HG03139 (cell line): ENCODE results near the gene MLXIP.

ENCODE experiments used
- ATAC-seq: cut with Tn5 transposase; IDR thresholded peaks from one replicate; pipeline ENCODE4 v1.9.1; 2021; ENCODE audit not compliant: unreplicated experiment

Gene MLXIP

GRCh38 chr12:122141911-122142725 lies 63.6 kb downstream of the MLXIP start:
- ATAC-seq, result no peak

GRCh38 chr12:122142857-122143256 lies 64.3 kb downstream of the MLXIP start:
- ATAC-seq, result no peak

DNA sequence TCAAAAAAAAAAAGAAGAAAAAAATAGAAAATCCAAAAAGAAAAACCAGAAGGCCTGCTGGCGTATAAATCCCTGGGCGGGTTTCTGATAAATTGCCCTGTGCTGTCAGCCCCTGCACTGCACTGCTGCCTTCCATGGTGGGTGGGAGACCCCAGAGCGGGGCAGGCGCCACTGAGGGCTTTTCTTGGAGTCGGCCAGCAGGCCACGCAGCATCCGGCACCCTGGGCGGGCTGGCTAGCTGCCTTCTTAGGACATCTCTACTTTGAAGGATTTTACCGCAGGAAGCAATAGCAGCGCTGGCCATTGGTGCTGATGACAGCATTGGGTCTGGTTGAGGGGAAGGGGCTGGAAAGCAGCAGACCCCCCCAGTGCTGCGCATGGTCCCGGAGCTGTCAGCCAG lies 66.3 kb downstream of the MLXIP start:
- ATAC-seq, result no peak

GRCh38 chr12:122145505-122146330 lies 67.2 kb downstream of the MLXIP start:
- ATAC-seq, result no peak

DNA sequence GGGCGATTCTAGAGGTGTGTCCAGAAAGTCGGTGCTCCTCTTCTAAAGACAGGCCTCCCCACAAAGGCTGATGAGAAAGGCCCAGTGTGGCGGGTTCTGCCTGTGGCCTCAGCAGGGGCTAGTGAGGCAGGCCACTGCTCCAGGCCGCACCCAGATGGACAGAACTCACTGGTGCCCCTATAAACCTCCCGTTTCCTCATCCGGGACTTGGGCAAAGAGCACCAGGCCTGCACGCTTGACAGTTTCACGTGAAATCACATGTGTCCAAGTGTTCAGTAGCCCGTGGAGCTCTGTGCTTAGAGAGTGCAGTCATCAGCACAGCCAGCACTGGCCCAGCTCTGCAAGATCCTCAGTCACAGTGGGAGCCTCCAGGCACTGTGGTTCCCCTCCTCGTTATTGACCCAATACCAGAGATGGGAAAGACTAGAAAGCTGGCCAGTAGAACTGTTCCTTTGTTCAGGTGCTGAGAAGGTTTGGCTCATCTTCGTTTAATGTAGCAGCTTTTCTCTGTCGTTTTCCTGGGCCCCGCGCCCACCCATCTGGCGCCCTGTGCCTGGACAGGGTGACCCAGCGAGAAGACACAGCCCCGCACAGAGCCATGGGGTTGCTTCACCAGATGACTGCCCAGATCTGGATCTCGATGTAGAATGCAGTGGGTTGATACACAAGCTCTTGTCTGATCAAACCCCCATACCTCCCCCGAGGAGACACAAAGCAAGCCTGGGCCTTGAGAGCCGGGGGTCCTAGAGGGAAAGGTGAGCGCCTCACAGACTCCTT lies 69.1 kb downstream of the MLXIP start:
- ATAC-seq, result no peak

DNA sequence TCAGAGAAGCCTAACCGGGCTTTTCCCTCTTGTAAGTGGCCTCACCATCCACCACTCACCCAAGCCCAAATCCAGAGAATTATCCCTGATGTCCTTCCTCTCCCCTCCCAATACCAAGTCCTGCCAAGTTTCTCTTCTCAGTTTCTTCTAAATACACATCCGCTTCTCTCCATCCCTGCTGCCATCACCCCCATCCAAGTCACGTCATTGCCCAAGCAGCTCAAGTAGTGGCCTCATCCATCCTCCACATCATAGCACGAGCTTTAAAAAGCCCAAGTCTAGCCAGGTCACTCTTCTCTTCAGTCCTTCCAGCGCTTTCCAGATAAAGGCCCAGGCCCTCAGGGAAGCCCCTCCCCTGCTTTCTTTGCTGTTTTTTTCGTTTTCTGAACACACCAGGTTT lies 70.1 kb downstream of the MLXIP start:
- ATAC-seq, result no peak

DNA sequence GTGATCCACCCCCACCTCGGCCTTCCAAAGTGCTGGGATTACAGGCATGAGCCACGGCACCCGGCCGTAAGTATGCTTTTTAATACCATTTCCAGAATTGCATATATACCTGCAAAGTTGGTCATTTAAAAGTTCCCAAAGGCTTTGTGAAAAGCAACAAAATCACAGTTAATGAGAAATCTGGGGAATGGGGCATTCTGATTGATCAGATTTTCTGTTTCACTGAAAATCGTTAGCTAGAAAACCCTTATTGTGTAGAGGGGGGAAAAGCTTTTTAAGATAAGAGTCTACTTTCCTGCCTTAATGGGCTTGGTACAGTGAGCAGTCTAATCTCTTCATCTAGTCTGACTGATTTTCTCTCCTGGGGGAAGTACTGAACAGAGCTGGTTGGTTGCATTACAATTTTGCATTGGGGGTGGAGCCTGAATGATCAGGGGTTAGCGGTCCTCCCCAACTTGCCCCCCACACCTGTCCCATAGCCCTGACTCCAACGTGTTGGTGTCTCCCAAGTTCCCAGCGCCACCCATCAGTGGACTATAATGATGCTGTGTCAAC lies 71.6 kb downstream of the MLXIP start:
- ATAC-seq, result no peak

DNA sequence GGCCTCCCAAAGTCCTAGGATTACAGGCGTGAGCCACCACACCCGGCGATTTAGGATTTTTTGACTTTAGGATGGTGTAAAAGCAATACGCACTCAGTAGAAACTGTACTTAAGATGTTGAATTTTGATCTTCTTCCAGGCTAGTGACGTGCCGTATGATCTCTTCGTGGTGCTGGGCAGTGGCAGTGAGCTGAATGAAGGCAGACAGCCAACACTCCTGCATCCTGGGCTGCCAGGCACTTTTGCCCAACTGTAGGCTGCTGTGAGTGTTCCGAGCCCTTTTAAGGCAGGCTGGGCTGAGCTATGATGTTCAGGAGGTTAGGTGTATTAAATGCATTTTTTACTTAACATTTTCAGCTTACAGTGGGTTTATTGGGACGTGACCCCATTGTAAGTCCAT lies 74.2 kb downstream of the MLXIP start:
- ATAC-seq, result no peak

DNA sequence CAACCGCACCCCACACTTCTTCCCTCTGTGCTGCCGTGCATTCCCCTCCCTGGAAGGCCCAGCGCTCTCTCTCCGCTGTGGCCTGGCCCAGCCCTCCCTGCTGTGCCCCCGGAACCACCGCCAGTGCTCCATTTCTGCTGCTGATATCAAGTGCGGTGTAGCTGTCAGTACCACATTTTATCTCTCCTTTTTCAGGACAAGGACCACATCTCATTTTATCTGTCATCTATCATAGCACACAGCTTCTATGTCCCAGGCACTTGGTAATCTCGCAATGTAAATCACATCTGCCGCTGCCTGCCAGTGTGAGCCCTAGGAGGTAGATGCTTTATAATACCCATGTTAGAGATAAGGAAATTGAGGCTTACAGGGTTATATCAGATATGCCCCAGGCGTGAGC lies 77.1 kb downstream of the MLXIP start:
- ATAC-seq, result no peak

GRCh38 chr12:122158700-122159285 lies 80.2 kb downstream of the MLXIP start:
- ATAC-seq, result no peak

DNA sequence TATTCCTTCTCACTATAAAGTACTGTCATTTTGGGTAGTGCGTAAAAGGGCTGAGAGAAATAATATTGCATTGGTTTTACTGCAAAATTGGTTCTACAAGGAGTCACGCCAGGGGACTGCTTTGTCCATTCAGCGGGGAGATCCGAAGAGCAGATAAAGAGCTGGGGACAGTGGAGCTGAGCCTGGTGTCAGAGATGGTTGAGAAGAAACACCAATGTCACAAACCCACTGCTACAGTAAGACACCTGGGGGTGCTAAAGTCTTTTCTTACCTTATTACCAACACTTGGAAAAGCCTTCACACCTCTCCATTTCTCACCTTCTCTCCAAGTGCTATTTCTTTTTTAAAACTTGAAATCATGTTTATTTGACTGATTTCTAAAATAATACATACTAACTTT lies 81.3 kb downstream of the MLXIP start:
- ATAC-seq, result no peak

DNA sequence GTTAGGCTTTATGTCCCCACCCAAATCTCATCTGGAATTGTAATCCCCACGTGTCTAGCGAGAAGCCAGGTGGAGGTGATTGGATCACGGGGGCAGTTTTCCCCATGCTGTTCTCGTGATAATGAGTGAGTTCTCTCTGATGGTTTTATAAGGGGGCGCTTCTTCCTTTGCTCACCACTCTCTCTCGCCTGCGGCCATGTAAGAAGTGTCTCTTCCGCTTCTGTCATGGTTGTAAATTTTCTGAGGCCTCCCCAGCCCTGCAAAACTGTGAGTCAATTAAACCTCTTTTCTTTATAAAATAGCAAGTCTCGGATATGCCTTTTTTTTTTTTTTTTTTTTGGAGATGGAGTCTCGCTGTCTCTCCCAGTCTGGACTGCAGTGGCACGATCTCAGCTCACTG lies 82.2 kb downstream of the MLXIP start:
- no peak for ATAC-seq

DNA sequence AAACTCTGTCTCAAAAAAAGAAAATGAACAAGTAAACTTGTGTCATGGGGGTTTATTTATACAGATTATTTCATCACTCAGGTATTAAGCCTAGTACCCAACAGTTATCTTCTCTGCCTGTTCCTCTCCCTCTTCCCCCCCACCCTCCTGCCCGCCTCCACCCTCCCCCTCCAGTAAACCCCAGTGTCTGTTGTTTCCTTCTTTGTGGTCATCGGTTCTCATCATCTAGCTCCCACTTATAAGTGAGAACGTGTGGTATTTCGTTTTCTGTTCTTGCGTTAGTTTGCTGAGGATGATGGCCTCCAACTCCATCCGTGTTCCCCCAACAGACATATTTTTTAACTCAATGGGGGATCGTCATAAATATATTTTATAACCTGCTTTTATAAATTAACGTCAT lies 83.1 kb downstream of the MLXIP start:
- ATAC-seq, result no peak

GRCh38 chr12:122162976-122163375 lies 84.4 kb downstream of the MLXIP start:
- ATAC-seq, result no peak

- ATAC-seq, result no peak
Observed at GRCh38 chr12:122166422-122167349, 88.1 kb downstream of the MLXIP start.

DNA sequence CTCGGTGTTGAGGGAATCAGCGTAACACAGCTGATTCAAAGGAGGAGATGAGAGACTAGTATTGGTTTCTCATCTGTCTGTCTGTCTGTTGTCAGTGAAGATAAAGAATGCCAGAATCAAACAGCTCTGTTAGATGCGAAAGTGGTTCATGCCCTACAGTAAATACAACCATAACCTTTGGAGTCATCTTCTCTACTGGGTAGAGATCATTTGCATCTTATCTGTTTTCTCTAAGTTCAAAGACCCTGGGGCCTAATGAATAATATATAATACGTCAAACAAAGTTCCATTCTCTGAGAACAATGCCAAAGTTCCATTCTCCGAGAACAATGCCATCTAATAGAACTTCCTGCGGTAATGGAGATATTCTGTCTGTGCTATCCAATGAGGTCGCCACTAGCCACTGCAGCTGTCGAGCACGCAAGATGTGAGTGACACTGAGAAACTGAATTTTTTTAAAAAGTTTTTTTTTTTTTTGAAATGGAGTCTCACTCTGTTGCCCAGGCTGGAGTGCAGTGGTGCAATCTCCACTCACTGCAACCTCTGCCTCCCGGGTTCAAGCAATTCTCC lies 88.9 kb downstream of the MLXIP start:
- no peak for ATAC-seq

DNA sequence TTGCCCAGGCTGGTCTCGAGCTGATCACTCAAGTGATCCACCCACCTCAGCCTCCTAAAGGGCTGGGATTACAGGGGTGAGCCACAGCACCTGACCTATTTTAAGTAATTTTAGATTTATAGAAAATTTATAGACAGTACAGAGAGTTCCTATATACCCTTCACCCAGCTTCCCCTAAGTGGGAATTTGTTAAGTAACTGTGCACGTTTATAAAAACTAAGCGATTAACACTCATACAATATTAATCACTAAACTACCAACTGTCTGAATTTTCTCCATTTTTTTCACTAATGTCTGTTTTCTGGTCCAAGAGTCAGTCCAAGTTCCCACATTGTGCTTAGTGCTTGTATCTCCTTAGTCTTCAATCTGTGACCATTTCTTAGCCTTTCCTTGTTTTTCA lies 89.9 kb downstream of the MLXIP start:
- ATAC-seq, result no peak

DNA sequence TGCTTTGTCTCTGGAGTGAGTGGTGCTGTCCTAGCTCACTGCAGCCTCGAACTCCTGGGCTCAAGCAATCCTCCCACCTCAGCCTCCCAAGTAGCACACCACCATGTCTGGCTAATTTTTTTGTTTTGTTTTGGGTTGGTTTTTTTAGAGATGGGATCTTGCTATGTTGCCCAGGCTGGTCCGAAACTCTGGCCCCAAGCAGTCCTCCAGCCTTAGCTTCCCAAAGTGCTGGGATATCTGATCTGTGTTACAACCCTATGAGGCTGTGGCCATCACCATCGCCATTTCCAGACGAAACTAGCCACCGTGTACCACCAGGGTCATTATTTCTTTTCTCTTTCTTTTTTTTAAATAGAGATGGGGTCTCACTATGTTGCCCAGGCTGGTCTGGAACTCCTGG lies 92.8 kb downstream of the MLXIP start:
- ATAC-seq, result no peak

GRCh38 chr12:122172262-122172939 lies 93.8 kb downstream of the MLXIP start:
- no peak for ATAC-seq
